GM18861 (cell line): ENCODE data around the gene FAM83B.
"Not testable (repeated sequence)": the region's sequence is repeated elsewhere in the genome, so short reads cannot be mapped to it uniquely, and the experiment has no call there.

Source experiments
- ATAC-seq: cut with Tn5 transposase; IDR thresholded peaks from one replicate; pipeline ENCODE4 v1.9.1; 2021; ENCODE audit not compliant: unreplicated experiment

The FAM83B gene

DNA sequence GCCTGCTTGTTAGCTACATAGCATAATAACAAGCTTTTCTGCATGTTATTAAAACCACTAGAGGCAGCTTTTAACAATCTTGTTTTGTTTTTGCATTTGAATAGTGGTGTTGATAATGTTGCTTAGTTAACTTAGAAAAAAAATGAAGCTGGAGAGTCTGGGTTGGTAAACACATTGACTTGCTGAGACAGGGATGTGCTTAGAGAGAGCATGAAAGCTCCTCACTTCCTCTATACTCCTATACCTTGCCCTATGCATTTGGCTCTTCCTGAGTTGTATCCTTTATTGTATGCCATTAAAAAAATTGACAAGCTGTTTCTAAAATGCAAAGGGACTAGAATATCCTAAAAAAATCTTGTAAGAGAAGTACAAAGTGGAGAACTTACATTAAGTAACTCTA lies 13.6 kb downstream of the FAM83B start:
- no peak for ATAC-seq

DNA sequence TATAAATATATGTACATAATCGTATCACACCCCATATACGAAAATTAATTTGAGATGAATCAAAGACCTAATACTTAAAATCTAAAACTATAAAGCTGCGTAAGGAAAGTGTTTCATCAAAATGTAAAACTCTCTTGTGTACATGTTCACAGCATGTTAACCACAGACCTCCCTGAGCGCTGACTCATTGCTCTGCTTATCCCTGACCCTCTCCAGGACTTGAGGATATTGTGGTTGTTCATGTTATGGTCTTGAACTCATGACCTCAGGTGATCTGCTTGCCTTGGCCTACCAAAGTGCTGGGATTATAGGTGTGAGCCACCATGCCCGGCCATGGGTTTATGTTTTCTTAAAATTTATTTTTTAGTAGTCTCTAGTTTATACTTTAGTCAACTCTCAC lies 14.2 kb downstream of the FAM83B start:
- no peak for ATAC-seq

DNA sequence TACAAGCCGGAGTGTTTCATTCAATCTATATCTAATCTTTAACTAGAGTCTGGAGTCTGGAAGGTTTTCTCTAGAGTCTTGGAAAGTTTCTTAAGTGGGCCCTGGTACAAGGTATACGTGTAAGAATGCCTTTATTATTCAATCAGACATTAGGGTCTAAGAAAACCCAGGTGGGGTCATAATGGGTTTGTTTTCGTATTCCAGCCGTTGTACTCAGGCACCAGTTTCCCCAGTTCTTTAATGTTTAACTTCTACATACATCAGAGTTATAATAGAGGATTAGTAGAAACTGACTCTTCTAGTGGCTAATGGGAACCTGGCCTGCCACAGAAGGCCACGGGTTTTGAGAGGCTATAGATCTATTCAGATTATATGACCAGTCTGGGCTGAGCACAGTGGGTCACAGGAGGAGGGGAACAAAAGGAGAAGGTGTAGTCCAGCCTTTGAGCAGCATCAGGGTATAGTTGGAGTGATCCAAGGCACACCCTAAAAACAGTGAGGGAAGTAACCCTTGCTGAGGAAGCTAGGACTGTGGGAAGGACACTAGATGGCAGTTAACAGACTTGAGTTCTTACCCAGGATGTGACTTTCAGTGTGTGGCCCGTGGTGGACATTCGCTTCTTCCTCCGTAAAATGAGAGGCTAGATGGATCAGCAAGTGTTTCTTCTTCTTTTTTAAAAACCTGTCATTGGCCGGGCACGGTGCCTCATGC lies 15.5 kb downstream of the FAM83B start:
- no peak for ATAC-seq

DNA sequence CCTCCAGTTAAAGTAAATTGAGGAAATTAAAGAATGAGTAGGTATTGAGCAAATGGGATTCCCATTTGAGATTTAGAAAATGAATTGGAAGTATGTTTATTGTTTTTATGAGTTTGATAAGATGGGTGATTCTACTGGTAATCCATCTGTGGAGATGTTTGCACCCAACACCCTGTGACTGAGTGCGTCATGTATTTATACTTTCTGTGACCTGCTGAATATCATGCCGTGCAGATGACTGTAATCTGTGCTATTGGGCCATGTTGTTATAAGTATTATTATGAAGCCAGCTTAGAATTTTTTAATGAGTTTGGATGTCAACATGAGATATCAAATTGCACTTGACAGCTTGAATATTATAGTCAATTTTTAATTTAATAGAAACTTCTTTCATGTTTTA lies 17.7 kb downstream of the FAM83B start:
- ATAC-seq = no peak

DNA sequence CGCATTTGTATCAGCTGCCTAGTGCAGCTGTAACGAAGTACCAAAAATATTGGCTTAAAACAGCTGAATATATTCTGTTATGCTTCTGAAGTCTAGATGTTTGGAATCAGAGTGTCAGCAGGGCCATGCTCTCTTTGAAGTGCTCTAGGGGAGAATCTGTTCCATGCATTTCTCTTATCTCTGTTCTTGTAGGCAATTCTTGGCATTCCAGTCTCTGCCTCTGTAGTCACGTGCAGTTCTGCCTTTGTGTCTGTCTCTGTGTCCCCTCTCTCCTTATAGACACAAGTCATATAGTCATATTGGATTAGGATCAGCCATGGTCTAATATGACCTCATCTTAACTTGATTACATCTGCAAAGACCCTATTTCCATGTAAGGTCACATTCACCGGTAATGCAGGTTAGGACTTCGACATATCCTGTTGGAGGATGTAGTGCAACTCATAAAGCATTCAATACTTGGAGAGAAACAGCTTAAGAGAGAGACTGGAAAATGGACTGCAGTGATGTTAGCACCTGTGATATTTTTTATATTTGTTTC lies 18.6 kb downstream of the FAM83B start:
- no peak for ATAC-seq

DNA sequence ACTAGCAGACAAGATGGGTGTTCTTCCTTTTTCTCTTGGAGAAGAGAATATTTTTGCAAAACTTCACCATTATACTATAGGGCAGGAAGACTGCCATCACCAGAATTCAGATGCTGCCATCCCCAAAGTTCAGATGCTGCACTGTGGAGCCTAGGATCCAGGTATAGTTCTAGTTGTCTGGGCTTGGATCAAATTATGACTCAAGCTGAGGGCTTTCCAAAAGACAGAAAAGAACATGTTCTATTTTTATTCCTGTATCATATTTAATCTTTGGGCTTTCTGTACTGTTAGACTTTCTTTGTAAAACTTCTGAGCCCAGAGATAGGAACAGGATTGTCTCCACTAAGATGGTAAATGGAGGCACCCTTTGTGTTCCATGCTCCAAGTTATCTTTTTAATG lies 22.0 kb downstream of the FAM83B start:
- ATAC-seq = no peak

DNA sequence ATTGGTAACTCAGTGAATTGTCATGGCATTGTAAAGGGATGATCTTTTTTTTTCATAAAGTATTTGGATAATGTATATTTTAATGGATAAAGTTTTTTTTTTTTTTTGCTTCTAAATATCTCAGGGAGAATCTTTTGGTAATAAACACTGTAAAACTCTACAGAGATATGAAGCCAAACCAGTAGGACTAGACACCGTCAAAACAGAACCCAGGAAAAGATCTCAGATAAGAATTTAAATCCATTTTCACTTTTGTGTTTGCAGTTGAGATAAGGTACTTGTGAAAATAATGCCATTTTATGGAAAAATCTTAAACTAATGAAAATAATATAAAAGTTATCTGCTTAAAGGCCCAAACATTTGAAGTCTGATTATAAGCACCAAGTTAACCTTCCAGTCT lies 27.0 kb downstream of the FAM83B start:
- ATAC-seq = no peak

DNA sequence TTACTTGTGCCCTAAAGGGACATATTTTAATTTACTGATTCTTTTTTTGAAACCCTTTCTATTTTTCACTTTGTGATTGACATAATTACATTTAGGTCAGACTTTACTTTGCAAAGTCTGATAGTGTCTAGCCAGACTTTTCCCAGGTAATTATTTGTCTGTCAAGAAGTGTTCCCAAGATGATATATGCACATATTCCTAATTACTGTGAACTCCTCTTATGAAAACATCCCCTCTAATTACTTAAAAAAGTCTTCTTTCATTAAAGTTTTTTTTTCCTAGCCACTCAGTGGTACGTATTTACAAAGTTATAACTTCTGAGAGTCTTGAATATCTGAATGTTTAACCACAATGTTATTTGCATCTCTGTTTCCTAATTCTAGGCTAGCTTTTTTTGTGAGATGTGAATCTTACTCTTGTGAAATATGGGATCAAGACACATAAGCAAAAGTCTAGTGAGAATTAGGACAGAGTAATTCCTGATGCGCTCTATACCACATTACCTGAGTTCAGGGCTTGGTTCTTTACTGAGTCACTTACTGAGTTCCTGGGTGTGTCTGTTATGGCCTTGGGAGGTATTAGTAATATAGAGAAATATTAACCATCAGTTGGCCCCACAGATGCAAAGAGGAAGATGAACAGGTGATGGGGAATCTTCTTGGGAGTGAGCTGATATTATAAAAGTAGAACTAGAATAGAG lies 27.9 kb downstream of the FAM83B start:
- ATAC-seq = no peak

DNA sequence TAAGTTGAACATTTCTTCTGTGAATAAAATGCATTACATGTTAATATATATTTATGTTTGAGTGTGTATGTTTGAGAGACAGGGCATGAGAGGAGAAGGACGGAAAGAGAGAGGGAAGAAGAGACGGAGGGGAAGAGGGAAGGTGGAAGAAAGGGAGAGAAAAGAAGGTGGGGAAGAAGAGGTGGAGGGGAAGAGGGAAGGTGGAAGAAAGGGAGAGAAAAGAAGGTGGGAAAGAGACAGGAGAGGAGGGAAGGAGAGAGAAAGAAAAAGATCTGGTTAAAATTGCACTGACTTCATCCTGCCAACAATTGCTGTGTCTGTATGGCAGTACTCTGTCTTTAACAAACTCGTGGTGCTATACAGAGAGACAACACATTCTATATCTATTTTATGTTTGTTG lies 29.0 kb downstream of the FAM83B start:
- no peak for ATAC-seq

DNA sequence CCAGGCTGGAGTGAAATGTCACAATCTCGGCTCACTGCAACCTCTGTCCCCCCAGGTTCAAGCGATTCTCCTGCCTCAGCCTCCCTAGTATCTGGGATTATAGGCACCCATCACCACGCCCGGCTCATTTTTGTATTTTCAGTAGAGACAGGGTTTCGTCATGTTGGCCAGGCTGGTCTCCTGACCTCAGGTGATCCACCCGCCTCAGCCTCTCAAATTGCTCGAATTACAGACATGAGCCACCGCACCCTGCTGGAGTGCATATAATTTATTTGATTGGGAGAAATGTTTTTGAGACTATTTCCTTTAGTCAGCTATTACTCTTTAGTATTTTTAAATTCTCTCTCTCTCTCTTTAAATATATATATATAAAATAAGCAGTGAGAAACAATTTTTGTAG lies 29.8 kb downstream of the FAM83B start:
- no peak for ATAC-seq

DNA sequence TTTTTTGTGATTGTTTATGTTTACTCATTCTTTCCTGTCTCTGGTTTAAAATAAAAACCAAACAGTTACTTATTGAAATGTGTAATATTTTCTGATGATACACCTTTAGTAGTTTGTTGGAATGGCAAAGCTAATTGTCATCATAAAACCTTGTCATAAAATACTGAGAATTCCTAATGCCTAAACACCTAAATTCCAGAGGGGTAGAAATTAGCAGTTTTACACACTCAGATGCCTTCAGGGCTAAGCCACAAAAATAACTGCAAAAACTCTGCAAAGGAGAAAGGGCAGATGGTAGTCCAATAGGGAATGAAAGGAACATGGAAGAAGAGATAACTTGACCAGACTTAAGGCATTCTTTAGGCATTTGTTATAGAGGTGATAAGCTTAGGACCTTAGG lies 30.3 kb downstream of the FAM83B start:
- no peak for ATAC-seq

DNA sequence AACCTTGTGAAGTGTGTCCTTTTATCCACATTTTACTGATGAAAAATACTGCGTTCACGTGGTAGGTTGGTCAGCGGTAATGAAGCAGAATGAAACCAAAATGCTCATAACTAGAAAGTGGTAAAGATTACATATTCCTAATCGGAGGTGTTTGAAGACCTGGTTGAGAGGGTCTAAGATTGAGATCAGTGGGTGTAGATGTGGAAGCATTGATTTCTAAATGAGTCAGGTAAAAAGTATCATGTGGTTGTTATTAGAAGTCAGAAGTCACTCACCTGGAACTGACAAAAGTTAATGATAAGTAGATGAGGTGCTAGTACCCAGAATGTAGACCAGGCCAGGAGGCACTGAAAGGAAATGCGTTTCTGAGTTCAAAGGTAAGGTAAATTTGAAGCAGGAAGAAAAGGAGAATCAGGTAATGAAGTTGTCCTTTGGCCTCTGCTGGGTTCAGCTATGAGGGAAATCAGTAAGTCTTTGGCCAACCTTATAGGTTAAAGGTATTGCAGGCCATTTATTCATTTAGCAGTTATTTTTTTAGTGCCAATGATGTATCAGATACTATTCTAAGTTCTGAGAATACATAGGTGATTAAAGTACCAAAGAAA lies 31.2 kb downstream of the FAM83B start:
- peak; percentile 80 for ATAC-seq

DNA sequence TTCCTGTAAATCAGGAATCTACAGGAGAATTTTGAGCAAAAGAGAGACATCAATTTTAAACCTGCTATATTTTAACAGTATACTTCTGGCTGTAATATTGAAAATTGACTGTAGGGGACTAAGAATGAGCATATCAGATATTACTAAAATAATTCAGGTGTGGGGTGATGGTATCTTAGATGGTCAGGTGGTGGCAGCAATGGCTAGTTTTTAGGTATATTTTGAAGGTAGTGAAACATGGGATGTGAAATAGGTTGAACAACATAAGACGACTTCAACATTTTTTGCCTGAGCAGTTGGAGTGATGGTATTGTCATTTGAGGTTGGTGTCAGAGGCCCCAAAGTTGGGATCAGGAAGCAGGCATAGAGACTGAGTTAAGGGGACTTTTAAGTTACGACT lies 32.1 kb downstream of the FAM83B start:
- ATAC-seq = no peak

DNA sequence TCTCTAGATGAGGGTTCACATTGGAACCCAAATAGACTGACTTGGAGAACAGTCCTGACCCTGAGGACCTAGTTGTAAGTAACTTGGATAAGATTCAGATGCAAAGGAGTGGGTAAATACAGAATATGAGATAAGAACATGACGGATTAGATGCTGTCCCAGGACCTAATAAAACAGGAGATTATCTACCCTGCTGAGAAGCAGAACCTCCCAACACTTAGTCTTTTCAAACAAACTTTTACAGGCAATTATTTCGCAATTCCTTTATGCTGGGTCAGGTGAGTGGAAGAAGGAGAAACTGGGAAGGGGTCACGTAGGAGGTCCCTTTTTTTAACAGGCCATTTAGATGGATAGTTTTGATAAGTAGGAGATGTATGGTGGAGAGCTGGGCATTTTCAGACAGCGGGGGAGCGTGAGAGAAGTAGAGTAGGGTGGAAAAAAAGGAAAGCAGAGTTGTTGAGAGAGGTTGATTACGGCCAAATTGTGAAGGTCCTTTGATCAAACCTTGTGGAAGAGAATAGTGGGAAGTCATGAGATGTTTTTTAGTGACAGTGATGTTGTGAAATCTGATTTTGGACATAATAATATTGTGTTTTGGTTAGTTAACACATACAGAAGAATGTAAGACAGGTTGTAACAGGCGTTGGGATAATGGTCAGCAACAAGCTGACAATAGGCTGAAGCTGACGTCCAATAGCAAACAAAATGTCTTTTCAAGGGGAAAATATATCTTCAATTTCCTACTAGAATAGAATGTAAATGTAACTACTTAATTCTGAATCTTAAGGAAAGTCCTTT lies 32.8 kb downstream of the FAM83B start:
- no peak for ATAC-seq

DNA sequence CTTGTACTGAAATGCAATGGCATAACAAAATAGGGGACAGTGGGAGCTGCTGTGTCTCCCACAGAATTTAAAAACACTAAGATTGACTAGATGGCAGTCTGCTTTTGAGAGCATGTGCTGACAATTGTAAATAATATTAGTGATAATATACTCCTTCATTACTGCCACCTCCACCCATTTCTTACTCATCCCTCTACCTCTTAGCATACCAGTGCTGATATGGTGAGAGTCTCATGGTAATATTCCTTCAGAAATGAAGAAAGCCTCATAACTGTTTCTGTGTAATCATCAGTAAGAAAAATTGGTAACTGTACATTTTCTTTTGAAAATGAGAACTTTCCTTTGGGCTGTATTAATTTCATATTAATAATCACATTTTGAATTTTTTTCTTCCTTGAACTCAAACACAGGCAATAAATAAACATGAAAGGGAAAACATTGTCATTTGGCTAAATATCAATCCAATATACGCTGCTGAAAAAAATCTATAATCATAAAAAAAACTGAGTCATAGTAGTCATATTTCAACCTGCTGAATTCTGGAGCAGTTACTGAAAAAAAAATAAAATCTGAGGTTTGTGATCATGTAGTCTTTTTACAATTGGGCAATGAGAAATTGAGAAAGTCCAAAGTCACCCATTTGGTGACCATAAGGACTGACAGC lies 34.6 kb downstream of the FAM83B start:
- no peak for ATAC-seq

DNA sequence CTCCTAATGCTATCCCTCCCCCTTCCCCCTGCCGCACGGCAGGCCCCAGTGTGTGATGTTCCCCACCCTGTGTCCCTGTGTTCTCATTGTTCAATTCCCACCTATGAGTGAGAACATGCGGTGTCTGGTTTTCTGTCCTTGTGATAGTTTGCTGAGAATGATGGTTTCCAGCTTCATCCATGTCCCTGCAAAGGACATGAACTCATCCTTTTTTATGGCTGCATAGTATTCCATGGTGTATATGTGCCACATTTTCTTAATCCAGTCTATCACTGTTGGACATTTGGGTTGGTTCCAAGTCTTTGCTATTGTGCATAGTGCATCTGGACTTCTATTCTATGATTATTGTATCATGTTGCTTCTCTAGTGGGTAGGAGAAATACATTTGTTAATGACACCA lies 35.3 kb downstream of the FAM83B start:
- not testable (repeated sequence) for ATAC-seq

DNA sequence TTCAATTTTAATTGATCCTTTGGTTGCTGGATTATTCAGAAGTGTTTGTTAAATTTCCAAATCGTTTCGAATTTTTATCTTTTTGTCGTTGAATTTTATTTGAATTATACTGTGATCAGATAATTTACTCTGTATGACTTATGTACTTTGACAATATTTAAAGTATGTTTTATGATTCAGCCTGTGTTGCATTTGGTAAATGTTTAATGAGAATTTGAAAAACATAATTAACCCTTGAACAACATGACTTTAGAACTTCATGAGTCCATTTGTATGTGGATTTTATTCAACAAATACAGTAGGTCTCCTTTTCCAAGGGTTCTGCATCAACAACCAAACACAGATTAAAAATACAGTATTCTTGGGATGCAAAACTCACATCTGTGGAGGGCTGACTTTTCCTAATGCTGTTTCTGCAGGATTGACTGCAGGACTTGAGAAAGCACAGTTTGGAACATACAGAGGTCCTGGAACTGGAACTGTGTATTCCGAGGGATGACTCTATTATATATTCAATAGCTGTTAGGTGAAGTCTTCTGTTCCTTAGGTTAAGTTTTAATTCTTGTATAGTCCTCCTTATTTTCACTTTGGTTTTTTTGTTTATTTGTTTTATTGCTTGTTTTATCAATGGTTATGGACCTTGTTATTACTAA lies 40.5 kb downstream of the FAM83B start:
- ATAC-seq = no peak

DNA sequence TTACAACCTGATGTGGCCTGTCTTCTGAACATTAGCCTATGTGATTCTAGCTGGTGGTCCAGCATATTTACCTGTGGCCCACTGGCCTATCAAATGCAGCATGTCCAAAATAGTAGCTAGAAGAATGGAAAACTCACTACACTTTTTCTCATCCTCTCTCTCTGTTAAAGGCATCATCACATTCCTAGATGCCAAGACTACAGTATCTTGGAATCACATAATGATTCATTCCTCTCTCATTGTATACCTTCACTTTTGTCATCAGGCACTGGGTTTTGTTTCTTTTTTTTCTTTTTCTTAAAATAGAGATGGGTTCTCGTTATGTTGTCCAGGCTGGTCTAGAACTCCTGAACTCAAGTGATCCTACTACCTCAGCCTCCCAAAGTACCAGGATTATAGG lies 45.0 kb downstream of the FAM83B start:
- ATAC-seq = no peak

DNA sequence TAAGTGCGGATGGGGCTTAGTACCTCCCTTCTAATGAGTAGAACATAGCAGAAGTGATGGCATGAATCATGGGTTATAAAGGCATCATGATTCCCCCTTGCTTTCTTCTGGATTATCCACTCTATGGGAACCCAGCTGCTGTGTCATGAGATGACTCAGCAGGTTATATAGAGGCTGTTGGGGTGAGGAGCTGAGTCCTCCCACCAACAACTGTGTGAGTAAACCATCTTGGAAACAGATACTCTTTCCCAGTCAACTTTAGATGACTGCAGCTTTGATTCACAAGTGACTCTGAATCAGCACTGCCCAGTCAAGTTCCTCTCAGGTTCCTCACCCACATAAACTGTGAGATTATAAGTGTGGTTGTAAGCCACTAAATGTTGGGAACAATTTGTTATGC lies 46.3 kb downstream of the FAM83B start:
- no peak for ATAC-seq

DNA sequence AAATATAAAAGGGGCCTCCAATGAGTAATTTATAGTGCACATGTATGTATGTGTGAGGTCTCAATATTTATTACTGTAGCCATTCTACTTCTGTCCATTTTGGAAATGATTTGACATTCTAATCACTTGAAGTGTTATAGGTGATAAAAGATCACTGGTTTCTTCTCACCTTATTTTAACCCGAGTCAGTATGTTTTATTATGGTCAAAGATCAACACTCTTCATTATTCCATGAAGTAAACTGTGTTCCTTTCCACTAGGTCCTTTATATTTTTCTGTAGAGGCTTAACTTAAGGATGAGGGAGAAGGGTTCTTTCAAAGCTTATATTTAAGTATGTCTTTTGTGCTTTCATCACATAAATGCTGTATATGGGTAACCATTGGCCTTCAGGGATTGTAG lies 47.2 kb downstream of the FAM83B start:
- no peak for ATAC-seq
